NCI-H226 (cell line): ENCODE measurements around the gene GARIN3.
A peak's percentile ranks its signal among the peaks of the same experiment; 100 is the strongest.

Experiments
- DNase-seq: peaks from one replicate; pipeline ENCODE4 v3.0.0-alpha.2; 2015

Gene GARIN3

DNA sequence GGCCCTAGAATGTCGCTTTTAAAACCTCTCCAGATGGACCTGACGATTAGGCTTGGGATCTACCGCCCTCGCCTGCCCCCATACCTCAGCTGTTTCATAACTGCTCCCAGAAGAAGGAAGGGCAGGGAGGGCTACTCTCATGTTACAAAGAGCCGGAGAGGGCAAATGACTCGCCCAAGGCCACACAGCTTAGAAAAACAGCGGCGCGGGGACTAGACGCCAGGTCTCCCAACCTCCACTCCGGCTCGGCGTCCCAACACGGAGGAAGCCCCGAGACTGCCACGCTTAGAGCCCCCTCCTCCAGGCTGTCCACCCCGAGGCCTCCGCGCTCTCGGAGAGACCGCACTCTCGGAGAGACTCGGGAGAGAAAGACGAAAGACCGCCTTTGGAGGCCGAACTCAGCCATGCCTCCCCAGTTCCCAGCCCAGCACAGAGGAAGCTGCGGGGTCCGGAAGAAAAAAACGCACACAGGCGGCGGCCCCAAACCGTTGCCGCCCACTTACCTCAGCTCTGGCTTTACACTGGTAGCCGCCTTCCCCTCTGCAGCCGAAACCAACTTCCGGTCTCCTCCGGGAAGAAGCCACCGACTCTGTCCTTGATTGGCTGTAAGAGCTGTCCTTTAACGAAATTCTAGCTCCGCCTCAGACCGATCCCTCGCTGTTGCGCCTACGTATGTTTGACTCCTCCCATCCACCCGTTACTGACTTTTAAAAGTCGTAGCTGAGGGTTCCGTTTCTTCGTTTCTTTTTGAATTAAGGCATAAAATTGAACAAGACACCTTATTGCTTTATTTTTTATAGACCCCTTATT lies 23.5 kb downstream of the GARIN3 start, which contains the start of gene MED7:
Gene MED7, minus strand, starts transcription at position 549 of the 810 bp plus-strand sequence. CDS start 3,434 bp downstream, outside the sequence.
- DNase-seq: peak; percentile 98

DNA sequence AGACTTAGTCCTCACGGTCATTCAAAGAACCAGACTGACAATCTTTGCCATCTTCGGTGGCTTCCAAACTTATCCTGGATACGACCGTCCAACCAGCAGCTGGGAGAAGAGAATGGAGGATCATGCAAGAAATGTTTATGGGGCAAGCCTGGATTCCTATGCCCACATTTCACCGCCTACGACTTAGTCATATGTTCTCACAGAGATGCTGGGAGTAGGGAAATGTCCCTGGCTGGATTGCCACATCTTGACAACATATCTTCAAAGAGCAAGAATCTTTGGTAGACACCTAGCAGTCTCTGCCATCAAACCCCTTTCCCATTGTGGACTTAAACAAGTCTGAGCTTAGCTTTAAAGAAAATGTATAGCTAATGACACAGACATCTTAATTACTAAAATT lies 28.4 kb downstream of the GARIN3 start:
- DNase-seq: no peak

- no peak for DNase-seq
These were observed 33.8 kb downstream of the GARIN3 start for GRCh38 chr5:157132281-157132612.

DNA sequence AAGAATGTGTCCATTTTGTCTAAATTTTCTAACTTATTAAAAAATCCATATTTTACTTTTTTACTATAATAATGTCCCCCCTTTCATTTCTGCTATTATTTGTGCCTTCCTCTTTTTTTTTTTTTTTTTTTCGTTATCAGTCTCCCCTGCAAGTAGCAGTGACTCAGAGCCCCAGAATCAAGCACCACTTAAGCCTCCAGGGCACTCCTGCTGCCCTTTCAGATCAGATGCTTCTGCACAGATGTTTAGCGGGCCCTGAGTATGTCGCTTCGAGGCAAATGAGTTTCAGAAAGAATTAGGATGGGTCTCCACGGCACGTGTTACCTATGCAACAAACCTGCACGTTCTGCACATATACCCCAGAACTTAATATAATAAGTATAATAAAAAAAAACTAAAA lies 35.1 kb downstream of the GARIN3 start:
- DNase-seq: peak; percentile 37

- no peak for DNase-seq
These were observed 44.4 kb downstream of the GARIN3 start for GRCh38 chr5:157121709-157122108.

DNA sequence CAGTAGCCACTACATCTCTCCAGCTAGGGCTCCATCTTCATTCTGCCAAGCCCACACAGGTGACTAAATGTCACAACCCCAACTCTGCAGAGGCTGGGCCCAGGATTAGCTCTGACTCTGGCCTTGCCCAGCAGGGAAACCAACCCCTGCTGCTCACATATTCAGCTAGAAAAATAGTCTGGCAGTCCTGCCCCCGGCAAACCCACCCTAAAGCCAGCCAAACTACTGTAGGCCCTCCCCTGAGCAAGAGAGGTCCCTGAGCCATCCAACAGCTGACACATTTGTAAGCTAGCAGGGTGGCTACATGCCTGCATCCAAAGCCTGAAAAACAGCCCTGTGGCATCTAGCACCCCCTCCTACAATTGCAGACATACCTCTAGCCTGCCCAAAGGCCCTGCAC lies 46.0 kb downstream of the GARIN3 start:
- DNase-seq: no peak

DNA sequence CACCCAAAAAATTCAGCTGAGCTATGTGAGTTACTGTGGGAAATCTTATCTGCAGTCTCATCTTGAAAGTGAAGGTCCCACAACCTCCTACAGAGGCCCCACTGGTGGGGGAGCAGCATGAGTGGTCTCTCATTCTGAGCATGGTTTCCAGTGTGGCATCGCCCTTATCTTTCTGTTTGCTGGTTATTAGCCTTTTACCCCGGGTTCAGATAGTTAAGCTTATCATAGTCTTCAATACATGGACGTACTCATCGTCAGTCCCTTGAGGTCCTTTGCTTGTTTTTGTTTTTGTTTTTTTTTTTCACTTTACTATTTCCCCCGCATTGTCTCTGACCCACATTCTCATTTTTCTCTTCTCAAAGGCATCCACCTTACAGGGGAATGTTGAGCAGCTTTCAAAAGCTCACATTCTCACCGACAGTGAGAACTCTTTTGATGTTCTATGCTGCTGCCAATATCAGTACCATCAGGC lies 49.5 kb downstream of the GARIN3 start:
- no peak for DNase-seq

DNA sequence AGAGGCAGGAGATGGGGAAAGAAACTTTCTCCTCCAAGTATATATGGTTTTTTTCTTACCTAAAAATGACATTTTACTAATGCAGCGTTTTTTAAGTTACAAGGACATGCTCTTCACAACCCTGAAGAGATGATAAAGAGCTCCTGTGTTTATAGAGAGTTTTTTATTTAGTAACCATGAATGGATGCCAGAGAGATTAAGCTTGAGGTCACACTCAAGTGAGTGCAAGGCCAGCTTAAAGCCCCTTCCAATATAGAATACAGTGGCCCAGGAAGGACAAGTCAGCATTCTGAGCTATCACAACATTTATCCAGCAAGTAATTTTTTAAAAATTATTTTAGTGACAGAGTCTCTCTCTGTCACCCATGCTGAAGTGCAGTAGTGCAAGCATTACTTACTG lies 50.6 kb downstream of the GARIN3 start:
- DNase-seq: no peak

DNA sequence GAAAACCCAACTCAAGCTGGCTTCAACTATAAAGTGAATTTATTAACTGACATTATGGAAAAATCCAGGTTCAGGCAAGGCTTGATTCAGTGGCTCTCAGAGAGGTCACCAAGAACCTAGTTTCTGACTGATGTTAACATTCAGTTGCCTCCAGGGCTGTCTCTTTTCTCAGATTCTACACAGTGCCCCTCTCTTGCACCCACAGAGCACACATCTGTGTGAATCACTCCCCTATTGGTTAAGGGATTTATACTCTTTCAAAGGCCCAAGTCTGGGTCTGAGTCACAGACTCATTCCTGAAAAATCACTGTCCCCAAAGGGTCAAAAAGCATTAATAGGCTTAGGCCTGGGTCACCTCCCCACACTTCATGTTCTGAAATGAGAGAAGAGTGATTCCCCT lies 51.1 kb downstream of the GARIN3 start:
- no peak for DNase-seq

DNA sequence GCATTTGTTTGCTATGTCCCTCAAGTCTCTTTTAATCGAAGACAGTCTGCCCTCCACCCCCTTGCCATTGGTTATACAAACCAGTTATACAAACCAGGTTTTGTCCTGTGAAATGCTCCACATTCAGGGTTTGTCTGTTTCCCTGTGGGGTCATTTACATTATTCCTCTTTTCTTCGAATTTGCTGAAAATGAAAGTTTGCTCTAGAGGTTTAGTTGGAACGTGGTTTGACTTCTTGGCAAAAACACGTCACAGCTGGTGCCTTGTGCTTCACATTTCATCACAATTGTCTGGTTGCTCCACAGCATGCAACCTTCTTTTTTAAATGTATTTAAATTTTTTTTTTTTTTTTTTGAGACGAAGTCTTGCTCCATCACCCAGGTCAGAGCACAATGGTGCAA lies 53.1 kb downstream of the GARIN3 start:
- no peak for DNase-seq
